Measurements from ENCODE around the gene ACAP3.
A peak's percentile ranks its signal among the peaks of the same experiment; 100 is the strongest.
"Not testable (repeated sequence)": the region's sequence is repeated elsewhere in the genome, so short reads cannot be mapped to it uniquely, and the experiment has no call there.

Gene ACAP3

DNA sequence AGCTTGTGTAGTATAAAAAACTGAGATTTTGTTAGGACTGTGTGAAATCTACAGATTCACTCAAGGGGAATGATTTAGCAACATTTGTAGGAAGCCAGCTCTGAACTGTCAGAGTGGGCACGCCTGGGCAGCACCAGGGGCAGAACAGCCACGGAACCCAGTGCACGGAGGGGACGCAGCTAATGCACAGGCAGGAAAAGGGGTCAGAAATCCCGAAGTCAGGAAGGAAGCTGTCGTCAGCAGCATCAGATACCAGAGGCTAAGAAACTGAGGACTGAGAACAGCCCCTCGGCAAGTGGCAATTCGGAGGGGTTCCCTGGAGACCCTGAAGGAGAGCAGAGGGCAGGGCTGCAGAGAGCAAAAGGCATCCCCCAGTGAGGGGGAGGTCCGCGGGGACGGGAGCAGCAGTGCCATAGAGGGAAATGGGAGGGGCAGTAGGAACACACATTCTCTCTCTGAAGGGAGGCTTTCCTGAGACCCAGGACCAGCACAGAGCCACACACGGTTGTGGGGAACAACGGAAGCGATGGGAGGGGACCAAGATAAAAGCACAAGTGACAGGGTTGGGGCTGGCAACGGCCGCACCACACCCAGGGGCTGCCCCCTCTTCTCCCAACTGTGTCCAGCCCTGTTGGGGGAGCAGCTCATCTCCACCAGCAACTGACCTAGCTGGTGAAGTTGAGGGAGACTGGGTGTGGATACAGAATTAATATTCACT is 46.7 kb downstream of the ACAP3 start:
- DNase-seq: no peak

GRCh38 chr1:1259951-1260600 is 47.7 kb downstream of the ACAP3 start:
- no peak for DNase-seq

GRCh38 chr1:1259540-1259939 is 48.2 kb downstream of the ACAP3 start:
- no peak for DNase-seq

- no peak for DNase-seq
Observed at GRCh38 chr1:1259119-1259488, 48.6 kb downstream of the ACAP3 start.

DNA sequence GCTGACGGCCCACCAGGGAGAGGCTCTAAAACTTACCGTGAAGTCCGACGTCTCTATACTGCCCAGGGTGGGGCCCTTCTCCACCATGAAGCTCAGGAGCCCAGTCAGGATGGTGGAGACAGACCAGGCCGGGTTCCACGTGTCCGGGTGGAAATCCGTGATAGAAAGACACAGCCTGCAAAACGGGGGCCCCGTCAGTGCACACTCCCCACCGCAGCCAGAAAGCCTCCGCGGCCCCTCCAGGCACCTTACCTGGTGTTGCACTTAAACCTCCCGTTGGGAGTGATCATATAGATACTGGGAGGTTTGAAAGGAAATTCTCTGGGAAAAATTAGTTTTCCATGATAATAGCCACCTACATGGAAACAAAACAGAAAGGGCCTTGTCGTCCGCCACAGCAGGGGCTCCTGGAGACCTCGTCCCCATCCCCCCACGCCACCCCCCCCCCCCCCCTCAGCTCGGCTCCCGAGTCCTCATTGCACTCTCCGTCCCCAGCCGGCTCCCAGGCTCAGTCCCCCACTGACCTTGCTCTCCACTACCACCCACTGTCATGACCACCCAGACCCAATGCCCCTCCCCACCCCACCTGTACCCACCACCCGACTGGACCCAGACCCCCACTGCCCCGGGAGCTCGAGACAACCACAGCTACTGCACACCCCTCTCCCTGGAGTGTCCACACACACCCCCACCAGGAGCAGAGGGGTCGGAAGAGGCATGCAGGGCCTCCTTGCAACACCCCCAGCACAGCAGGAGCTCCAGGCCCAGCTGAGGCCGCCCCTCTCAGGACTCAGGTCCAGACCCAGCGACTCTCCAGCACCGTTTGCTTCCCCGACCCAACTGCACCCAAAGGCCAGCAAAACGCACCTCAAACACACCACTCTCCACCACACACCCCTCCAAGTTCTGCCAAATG is 50.5 kb downstream of the ACAP3 start:
- no peak for DNase-seq

DNA sequence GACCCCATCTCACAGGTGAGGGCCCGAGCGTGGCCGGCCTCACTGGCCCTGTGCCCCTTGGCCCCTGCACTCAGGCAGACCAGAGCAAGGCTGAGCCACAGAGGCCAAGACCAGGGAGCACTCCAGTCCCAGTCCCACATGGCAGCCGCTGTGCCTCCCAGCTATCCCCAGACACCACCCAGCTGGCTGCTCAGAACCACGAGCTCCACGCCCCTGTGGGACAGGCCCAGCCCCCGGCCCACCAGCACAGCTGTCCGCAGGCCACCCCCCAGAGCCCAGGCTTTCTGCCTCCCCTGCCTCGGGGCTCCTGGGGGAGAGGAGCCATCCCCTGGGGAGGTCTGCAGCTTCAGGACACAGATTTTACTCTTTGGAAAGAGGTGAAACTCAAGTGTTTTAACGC is 52.1 kb downstream of the ACAP3 start:
- DNase-seq: no peak

DNA sequence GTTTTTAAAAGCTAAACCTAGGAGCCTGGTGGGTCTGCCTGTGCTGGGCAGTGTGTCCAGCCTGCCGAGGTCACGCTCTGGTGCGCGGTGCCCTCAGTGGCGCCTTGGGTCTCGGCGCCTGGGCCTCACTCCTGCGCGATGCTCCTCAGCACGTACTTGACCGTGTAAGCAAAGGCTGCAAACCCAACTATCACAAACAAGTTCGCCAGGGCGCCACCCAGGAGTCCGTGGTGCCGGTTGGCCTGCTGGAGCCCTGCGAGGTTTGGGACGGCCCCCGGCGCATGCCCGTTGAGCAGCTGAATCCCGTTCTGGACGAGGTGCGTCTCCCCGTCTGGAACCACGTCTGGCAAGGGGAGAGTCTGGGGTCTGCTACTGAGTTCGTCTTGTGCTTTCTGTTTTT is 52.7 kb downstream of the ACAP3 start:
- DNase-seq: no peak

- DNase-seq: no peak
Observed at GRCh38 chr1:1254667-1254998, 53.1 kb downstream of the ACAP3 start.

- no peak for DNase-seq
Observed at GRCh38 chr1:1253972-1254666, 53.6 kb downstream of the ACAP3 start.

DNA sequence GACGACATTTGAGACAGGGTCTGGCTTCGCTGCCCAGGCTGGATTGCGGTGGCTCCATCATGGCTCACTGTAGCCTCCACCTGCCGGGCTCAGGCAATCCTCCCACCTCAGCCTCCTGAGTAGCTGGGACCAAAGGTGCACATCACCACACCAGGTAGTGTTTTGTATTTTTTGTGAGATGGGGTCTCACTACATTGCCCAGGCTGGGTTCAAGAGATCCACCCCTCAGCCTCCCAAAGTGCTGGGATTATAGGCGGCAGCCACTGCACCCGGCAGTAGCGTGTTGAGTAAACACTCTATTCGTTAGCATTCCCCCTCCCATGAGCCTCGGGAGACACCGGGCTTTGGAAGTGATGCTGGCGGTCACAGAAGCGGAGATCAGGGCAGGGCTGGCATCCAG is 54.4 kb downstream of the ACAP3 start:
- no peak for DNase-seq

DNA sequence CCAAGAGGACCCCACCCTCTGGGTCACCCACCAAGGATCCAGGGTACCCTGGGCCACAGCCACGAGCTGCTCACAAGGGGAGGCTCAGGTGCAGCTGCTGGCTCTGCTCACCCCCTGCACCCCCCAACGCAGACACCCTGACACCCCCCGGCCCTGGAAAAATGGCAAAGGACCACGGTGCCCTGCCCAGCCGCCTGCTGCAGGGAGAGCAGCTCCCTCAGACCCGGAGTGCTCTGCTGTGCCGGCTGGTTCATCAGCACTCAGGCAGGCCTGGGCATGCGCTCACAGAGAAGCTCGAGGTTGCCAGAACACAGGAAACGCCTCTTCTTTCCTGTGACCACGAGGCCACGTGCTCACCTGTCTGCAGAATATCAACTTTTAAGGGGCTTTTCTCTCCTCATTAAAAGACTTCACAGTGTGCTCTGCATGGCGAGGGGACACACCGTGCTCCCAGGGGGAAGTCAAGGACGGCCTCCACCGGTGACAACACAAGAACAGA is 56.9 kb downstream of the ACAP3 start:
- DNase-seq: peak in 1 of 2 experiments; percentile 43

DNA sequence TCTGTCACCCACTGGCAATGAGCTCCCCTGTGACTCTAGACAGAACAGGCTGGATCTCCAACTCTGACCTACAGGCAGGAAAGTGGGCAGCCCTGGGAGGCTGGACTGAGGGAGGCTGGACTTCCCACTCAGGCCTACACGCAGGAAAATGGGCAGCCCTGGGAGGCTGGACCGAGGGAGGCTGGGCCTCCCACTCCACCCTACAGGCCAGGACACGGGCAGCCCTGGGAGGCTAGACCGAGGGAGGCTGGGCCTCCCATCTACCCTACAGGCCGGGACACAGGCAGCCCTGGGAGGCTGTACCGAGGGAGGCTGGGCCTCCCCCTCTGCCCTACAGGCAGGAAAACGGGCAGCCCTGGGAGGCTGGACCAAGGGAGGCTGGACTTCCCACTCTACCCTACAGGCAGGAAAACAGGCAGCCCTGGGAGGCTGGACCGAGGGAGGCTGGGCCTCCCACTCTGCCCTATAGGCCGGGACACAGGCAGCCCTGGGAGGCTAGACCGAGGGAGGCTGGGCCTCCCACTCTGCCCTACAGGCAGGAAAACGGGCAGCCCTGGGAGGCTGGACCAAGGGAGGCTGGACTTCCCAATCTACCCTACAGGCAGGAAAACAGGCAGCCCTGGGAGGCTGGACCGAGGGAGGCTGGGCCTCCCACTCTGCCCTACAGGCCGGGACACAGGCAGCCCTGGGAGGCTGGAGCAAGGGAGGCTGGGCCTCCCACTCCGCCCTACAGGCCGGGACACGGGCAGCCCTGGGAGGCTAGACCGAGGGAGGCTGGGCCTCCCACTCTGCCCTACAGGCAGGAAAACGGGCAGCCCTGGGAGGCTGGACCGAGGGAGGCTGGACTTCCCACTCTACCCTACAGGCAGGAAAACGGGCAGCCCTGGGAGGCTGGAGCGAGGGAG is 59.5 kb downstream of the ACAP3 start:
- not testable (repeated sequence) for DNase-seq

- no peak for DNase-seq
Observed at GRCh38 chr1:1247341-1247913, 60.3 kb downstream of the ACAP3 start.

DNA sequence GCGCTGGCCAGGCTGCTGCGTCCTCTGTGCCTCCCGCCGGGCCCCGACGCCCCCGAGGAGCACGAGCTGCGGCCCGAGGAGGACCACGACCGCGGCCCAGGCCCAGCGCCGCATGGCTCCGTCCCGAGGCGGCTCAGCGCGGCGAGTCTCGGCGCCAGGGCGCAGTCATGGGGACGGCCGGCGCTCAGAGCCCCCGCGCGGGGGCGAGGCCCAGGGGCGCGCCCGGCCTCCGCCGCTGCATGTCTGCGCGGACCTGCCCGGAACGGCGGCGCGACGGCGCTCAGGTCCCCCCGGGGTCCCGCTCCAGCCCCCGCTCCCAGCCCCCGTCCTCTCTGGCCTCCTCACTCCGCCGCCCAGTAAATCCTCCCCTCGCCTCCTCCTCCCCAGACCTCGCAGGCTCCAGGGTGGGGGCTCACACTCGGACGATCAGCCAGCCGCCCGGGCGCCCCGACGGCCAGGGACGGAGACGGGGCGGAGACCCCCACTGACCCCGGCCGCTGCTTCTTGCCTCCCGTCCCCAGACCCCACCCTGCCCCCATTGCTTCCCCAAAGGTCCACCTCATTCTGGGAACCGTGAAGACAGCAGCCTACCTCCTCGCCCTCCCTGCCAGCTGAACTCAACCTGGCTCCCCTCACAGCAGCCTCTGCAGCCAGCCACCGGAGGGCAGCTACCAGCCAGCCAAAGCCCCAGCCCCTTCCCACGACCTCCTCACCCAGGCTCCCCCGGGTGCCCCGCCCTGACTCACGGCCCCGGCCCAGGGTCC is 61.0 kb downstream of the ACAP3 start, which contains the start of gene C1QTNF12:
Gene C1QTNF12, minus strand, starts transcription at position 146 of the 764 bp plus-strand sequence. Its CDS starts 32 bp downstream, at position 114.
- no peak for DNase-seq

- no peak for DNase-seq
Observed at GRCh38 chr1:1245817-1246576, 61.7 kb downstream of the ACAP3 start.

DNA sequence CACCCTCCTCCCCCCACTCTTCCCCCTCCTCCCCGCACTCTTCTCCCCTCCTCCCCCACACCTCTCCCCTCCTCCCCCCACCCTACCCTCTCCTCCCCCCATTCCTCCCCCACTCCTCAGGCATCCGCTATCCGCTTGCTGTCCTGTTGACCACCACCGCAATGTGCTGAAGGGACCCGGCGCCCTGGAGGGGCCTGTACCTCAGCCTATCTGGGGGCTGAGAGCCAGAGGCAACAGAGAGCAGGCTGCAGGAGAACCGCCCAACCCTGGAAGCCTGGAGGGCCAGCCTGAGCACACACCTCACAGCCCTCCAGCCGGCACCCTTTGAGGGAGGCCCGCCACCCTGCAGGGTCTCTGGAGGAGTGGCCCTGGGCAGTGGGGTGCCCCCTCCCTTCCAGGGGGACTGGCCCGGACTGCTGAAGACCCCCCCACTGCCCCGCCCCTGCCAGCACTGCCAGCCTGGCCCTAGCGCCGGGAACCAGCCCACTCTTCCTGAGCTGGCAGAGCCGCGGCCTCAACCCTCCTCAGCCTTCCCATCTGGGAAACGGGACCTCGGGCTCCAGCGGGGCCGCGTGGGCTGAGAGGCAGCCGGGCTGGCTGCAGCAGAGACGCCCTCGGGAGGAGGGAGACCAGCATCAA is 62.4 kb downstream of the ACAP3 start:
- no peak for DNase-seq

DNA sequence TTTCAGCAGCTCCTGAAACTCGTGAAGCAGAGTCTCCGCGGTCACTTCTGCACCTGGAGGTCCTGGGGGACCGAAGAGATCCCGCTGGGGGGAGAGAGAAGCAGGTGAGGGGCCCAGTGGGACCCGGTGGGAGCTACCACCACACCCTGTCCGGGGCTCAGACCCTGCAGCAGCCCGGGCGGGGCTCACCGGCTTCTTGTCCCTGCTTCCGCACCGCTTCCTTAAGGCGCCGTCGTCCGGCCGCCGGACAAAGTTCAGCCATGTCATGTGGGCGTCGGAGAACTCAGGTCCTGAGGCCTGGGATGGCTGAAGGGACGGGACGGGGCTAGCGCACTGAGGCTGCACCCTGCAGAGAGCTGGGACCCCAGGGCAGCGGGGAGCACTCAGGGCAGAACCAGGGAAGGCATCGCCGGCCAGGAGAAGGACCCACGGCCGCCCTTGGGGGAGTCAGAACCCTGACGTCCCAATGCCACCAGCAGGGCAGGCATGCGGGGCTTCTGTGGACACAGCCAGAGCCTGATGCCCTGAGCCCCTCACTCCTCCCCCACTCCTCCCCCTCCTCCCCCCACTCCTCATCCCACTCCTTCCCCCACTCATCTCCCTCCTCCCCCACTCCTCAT is 63.4 kb downstream of the ACAP3 start:
- DNase-seq: no peak

DNA sequence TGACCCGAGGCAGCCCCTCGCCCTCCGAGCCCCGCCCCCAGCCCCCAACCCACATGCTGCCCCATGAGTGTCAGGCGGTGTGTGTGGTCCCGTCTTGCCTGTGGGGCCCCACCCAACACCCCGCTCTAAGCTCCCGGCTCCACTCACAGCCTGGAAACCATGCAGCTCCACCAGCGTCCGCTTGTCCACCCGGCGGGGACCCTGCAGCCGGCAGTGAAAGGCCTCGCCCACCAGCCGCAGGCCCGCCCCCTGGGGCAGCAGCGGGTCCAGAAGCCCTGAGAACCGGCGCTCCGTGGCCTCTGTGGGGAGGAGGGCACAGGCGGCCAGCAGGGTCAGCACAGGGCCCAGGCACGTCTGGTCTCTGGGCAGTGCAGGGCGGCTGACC is 63.9 kb downstream of the ACAP3 start:
- DNase-seq: no peak

GRCh38 chr1:1243266-1243660 is 64.5 kb downstream of the ACAP3 start:
- no peak for DNase-seq

Measured in NCI-H187 (cell line).